ENCODE results near the gene C5.

DNA sequence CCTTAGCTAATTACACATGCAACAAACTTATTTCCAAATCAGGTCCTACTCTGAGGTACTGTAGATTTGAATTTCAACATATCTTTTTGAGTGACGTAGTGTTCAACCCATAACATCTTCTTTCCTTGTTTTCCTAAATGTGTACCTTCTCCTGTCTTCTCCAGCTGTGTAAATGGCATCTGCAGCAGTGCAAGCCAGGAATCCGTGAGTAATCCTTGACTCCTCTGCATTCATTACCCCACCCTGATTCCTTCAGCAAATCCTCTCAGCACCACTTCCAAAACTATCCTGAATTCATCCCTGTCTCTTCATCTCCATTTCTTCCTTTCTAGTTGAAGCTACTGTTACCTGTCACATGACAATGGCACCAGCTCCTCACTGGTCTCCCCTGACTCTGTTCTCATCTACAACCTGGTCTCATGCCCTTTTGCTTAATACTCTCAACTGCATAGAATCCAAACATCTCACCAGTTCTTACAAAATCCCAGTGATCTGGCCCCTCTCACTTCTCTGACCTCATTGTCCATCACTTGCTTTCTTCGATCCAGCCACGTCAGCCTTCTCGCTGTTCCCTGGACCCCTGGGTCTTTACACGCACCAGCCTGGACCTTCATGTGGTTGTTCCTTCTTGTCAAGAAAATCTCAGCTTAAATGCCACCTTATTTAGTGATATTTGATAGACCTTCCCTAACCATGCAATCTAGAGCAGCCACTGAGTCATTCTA, 108.9 kb downstream of the C5 start:
- no peak for TF ChIP-seq POLR2AphosphoS5 (IDR thresholded peaks at IDR 0.05; ENCODE audit: low read depth, low read length)
- TF ChIP-seq TAF1 (IDR thresholded peaks at IDR 0.05; ENCODE audit: low read depth, low read length) = no peak
